Stimulated activated CD8-positive, alpha-beta memory T cell treated with anti-CD3 and anti-CD28 coated beads, Interleukin-7, amount 100 ng/mL, for 1 hour (primary cell): Measurements from ENCODE around the gene MANSC4.

ENCODE experiments used
- DNase-seq, 2 donors: peaks; one replicate each; pipeline ENCODE4 v3.0.0-alpha.2; 2020; ENCODE audit warnings: low read depth in 2 of 2

The MANSC4 gene

GRCh38 chr12:27800819-27801218 is 20.8 kb upstream of the MANSC4 start:
- DNase-seq: no peak

GRCh38 chr12:27797301-27798025 is 17.4 kb upstream of the MANSC4 start:
- DNase-seq: no peak

DNA sequence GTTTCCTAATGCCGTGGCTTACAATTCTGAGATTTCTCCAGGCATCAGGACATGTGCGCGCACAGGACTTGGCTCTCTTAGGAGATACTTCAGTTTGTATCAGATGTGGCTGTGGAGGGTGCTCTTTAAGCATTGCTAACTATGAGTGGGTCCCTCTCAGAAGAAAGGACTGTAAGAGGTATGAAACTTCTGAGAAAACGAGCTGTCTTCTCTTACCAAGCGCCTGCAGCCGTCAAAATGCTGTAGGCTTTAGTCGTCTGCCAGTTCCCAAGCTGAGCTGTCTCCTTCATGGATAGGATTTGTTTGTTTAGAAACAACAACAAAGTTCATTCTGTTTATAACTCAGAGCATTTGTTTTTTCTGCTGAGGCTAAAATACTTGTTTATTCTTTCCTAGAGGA is 16.1 kb upstream of the MANSC4 start:
- DNase-seq: no peak

DNA sequence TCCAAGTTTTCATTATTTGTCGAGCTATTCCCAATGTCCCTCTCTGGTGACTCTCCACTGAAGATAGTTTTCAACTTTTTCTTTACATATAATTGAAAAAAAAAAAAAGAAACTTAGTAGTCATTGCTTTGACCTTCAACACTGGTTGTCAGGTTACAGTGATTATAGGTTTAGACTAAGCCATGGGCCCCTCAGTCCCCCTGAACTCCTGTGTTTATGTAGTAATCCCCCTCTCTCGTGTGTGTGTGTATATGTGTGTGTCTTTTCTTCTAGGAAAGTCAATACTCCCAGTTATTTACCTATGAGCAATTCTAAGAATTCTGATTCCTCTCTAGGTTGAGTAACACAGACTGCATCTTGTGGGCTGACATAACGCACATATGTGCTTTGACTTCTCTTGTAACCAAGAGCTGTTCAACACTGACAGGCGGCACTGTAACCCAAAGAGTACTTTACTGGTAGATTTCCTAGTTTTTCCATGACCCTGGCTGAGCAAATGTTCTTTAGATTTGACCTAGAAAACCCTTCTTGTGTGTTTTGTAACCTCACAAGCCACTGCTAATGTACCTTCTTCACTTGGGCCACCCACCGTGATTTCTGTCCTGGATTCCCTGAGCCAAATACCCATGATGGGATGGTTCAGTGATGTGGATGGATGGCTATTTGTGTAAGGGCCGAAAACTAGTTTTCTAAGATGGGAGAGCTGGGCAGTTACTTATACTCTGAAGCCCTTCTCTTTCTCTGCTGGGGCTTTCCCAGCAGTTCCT is 15.0 kb upstream of the MANSC4 start:
- no peak for DNase-seq

DNA sequence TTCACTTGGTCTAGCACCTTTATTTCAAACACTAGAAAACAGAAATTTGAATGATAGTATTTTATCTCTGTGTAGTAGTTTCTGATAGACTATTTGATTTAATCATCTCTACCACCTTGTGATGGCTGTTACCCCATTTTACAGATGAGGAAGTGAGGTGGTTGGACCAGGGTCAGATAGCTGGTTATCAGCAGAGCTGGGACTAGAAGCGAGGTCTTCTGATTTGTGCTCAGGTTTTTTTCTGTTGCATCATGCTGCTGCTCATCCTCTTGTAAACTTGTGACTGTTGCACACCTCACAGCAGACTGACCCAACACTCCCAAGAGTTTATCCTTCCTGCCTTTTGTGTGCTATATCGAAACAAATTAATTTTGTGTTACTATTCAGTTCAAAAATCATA is 10.1 kb upstream of the MANSC4 start:
- no peak for DNase-seq

- DNase-seq: no peak
Measured at GRCh38 chr12:27787559-27787958, 7.5 kb upstream of the MANSC4 start.

DNA sequence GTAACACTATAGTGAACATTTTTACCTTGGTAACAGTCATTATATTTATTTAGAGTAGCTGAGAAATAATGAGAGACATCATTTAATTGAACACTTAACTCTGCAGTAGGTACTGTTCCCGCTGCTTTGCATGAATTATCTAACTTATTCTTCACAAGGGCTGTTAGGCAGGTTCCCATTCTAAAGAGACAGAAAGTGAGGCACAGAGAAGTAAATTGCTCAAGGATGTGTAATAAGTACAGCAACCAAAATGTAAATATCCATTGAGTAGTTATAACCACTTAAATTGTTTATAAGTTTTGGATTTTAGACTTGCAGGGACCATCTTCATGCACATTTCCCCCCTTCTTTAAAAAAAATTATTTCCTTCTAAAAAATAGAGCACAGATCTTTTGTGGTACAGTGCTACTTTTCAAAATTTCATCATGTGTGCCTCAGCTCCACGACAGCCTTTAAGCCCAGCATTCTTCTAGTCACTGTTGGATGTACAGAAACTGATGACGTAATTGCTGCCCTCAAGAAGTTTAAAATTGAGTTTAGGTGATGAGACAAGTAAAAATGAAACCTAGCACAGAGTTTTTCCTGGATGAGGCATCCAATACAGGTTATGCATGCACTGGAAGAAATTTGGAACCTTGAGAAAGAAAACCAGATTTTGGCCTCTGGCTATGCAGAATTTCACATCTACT is 6.0 kb upstream of the MANSC4 start:
- DNase-seq: no peak

- DNase-seq: no peak
Measured at GRCh38 chr12:27782481-27782880, 2.4 kb upstream of the MANSC4 start.

DNA sequence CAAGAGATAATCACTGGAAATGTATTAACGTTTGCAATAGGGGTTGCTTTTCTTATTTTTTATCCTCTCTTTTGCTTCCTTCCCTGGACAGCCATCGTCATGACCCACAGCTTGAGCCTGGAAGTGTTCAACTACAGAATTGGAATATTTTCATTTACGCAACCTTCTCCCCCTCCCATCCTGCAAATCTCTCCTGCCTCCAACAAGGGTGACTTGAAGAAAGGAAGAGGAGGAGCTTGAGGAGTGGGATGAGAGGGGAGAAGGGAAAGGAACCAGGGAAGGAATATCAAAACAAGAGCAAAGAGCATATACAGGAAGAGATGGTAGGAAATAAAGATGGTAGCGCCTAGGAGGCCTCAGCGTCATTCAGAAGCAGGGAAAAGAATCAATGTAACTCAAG is 1.6 kb upstream of the MANSC4 start:
- no peak for DNase-seq

GRCh38 chr12:27780612-27781408 is 774 bp upstream of the MANSC4 start:
- no peak for DNase-seq

DNA sequence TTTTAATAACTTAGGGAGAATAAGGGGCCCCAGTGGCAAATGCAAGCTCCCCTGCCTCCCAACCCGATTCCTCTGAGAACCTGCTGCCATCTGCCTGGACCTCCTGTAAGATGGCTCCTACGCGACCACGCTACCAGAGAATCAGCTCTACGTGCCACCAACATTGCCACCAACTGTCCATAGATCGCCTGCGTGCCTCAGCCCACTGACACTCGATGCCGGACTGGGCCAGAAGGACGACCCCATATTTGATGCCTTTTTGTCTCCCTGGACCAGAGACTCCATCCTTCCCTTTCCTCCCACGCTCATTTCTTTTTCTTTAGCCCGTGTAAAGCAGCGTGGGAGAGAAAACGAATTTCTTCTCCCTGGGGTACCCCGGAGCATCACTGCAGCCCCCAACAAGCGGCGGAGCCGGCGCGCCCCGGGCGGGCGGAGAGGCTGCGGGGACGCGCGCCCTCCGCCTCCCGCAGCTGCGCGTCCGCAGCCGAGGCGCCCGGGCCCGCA is 568 bp downstream of the MANSC4 start:
- no peak for DNase-seq

DNA sequence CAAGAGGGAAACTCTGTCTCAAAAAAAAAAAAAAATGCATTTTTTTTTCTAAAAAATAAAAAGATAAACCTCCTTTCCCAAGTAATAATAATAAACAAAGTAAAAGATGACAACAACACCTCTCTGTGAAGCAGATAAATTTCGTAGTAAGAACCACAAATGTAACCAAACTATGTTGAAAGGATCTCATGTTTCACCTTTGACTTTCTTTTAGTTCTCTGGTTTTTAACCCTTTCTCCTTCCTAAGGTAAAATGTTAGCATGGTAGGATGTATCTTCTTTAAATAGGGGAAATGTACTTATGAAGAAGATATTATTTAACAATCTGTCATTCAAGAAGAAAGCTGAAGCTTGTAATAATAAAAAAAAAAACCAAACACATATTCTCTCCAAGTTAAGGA is 1.8 kb downstream of the MANSC4 start:
- DNase-seq: no peak

DNA sequence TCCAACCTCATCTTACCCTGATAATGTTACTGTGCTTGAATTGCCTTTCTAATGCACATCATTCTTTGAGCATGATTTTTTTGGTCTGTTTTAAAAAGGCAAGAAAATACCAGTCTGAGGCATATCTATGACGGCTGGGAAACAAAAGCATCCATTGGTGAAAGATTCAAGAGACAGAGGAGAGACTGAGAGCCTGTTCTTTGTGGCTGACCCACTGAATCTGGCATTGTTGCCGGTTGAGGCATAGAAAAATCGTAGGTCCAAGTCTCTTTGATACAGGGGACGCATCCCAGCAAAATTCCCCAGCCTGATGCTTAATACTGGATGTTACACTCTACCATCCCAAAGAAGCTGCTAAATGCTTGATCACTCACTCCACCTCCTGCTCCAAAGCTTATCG is 2.9 kb downstream of the MANSC4 start:
- no peak for DNase-seq

- no peak for DNase-seq
Measured at GRCh38 chr12:27772328-27773049, 7.5 kb downstream of the MANSC4 start.

GRCh38 chr12:27771481-27772327 is 8.3 kb downstream of the MANSC4 start:
- DNase-seq: no peak

DNA sequence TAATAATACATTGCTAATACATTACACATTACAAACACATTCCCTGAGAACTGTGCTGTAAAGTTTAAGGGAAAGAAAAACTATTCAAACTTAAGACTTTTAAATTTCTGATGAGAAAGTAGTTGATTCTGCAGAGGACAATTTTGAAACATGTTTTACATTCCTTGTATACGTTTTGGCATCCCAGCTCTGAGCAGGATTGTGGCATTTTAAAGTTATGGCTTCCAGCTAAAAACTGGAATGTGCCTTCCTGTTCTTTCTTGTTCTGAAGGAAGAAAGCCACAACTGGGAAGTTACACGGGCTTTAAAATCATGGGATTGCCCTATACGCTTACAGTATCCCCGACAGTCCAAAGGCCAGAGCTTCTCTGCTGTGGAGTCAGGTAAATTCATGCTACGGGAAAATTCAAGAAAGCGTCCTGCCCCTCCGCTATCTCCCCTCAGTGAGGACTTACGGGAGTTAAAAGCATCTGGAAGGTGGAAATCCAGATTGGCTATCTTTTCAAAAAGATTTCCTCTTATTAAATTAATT is 10.8 kb downstream of the MANSC4 start:
- DNase-seq: no peak

DNA sequence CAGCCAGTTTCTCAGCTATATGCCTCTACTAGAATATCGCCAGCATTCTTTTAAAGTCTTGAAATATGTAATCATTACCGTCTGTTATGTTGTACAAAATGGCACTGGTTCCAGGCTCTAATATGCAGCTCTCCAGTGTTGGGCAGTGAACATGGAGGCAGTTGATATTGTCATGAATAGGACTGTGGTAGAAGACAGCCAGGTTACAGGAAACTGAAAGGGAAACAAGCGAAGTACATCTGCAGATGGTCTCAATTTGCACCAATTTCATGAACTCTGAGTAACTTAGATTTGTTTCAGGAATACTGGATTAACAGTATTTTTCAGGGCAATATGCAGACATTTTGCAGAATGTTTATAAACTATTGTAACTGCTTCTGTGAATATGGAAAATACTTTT is 13.4 kb downstream of the MANSC4 start:
- DNase-seq: no peak

DNA sequence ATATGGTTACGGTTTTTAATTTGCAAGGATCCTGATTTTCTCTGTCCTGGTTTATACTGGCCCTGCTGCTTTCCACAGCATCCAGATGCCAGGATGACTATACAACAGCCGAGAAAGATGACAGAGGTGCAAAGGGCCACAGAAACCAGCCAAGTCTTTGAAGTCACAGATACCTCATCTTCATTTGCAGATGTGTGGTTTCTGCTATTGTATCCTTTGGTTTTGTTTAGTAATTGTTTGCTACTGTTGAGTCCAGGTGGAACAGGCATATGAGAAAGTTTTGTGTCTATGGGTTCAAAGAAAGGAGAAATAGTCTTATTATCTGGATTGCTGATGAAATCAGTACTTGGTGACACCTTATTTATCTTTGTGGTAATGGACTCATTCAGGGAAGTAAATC is 17.3 kb downstream of the MANSC4 start:
- DNase-seq: no peak

- no peak for DNase-seq
Measured at GRCh38 chr12:27756670-27757195, 23.3 kb downstream of the MANSC4 start.

- no peak for DNase-seq
Measured at GRCh38 chr12:27754795-27755194, 25.2 kb downstream of the MANSC4 start.
